HCT116 (cell line): ENCODE data around the gene PRUNE1. TPM values are rescaled to one million over a fixed set of nuclear protein-coding genes. Genes with fewer than 3 reads are reported as not detected.

Experiments
- ATAC-seq: fragments of 200-7000 bp; cut with Tn5 transposase; 2 replicates; pipeline ENCODE4 v1.9.1; 2020; ENCODE audit warnings: mild to moderate bottlenecking, moderate library complexity
- BruUV-seq: library from RNA; stranded (reverse); fragments of 400-500 nt; replicated peaks from 2 replicates; lab custom pipeline; 2021; lab: Mats Ljungman, UMichigan
- CTCF ChIA-PET: fragments of 300-600 bp; sonication (Branson Sonifier 250); formaldehyde crosslinking; loops from one replicate; lab custom pipeline; 2021; ENCODE audit warnings: antibody characterized with exemption; lab: Charles Lee
- POLR2A ChIA-PET: fragments of 300-600, 350-600 bp; sonication (Branson Sonifier 250); formaldehyde crosslinking; loops from one replicate; lab custom pipeline; 2021; ENCODE audit warnings: antibody characterized with exemption; lab: Charles Lee
- RAD21 ChIA-PET, 2 experiments: fragments of 300-600 bp; sonication (Branson Sonifier 250); formaldehyde crosslinking; loops; one replicate each; lab custom pipeline; 2023; ENCODE audit warnings: low total read pairs in 2 of 2; ENCODE audit not compliant: uncharacterized antibody in 2 of 2, unreplicated experiment in 2 of 2, low non-redundant PET in 1 of 2; lab: Charles Lee
- DNase-seq: peaks from one replicate; pipeline ENCODE4 v3.0.0-alpha.2; 2010; ENCODE audit warnings: low read depth, low spot score
- H2AFZ ChIP-seq: fragments of 200-600 bp; shearing (Covaris generic), sonication (generic); 2 replicates; pipeline ENCODE4 v1.6.1; 2017; ENCODE audit warnings: low read depth, mixed run types, mixed read lengths, antibody characterized with exemption, low read length; ENCODE audit not compliant: poor library complexity, severe bottlenecking
- H3K27ac ChIP-seq: 2 replicates; pipeline ENCODE4 v1.5.1; 2012; ENCODE audit warnings: low read depth, low read length
- H3K27me3 ChIP-seq: fragments of 200-600 bp; sonication (generic); 2 replicates; pipeline ENCODE4 v1.6.1; 2016; ENCODE audit warnings: mixed run types, low read length, mixed read lengths; ENCODE audit not compliant: insufficient read depth
- H3K36me3 ChIP-seq, 2 experiments: fragments of 200-500 bp in 1 of 2; fragments of 200-600 bp in 1 of 2; sonication (Bioruptor generic) in 1 of 2; sonication (generic) in 1 of 2; 2 replicates each; pipeline versions ENCODE4 v1.5.1 to v1.6.1; 2014 to 2016; ENCODE audit warnings: low read length in 2 of 2, inconsistent platforms in 1 of 2, mixed read lengths in 1 of 2, mixed run types in 1 of 2; ENCODE audit not compliant: insufficient read depth in 2 of 2, control insufficient read depth in 1 of 2
- H3K4me1 ChIP-seq, 2 experiments: fragments of 200-600 bp in 1 of 2; sonication (generic) in 1 of 2; 2 replicates each; pipeline versions ENCODE4 v1.5.1 to v1.6.1; 2012 to 2017; ENCODE audit warnings: low read length in 2 of 2, inconsistent platforms in 1 of 2, mild to moderate bottlenecking in 1 of 2, mixed read lengths in 1 of 2, mixed run types in 1 of 2, moderate library complexity in 1 of 2; ENCODE audit not compliant: insufficient read depth in 2 of 2, control insufficient read depth in 1 of 2
- H3K4me2 ChIP-seq: fragments of 200-600 bp; sonication (generic); 2 replicates; pipeline ENCODE4 v1.6.1; 2017; ENCODE audit warnings: mixed run types, low read length, mixed read lengths
- H3K4me3 ChIP-seq, 2 experiments: fragments of 200-600 bp in 1 of 2; sonication (generic) in 1 of 2; replicated peaks in 1 of 2; 2 replicates each; pipeline ENCODE4 v1.5.1; 2011 to 2016; ENCODE audit warnings: low read length in 2 of 2, control low read depth in 1 of 2, low read depth in 1 of 2, mild to moderate bottlenecking in 1 of 2, mixed read lengths in 1 of 2, mixed run types in 1 of 2
- H3K79me2 ChIP-seq: fragments of 200-600 bp; sonication (generic); 2 replicates; pipeline ENCODE4 v1.6.1; 2017; ENCODE audit warnings: mild to moderate bottlenecking, mixed run types, low read length, moderate library complexity, mixed read lengths; ENCODE audit not compliant: insufficient read depth
- H3K9ac ChIP-seq: fragments of 200-600 bp; sonication (generic); 2 replicates; pipeline ENCODE4 v1.6.1; 2016; ENCODE audit warnings: low read length, mixed read lengths
- H3K9me2 ChIP-seq: fragments of 200-600 bp; sonication (generic), shearing (Covaris generic); 2 replicates; pipeline ENCODE4 v1.6.1; 2017; ENCODE audit warnings: mixed run types, mild to moderate bottlenecking, moderate library complexity; ENCODE audit not compliant: insufficient read depth
- H3K9me3 ChIP-seq, 2 experiments: fragments of 200-500 bp in 1 of 2; fragments of 200-600 bp in 1 of 2; sonication (Bioruptor generic) in 1 of 2; sonication (generic) in 1 of 2; 2 replicates each; pipeline ENCODE4 v1.6.1; 2014 to 2017; ENCODE audit warnings: low read length in 2 of 2, mixed read lengths in 2 of 2, inconsistent platforms in 1 of 2, low read depth in 1 of 2, mild to moderate bottlenecking in 1 of 2, mixed run types in 1 of 2, moderate library complexity in 1 of 2; ENCODE audit not compliant: control insufficient read depth in 1 of 2, insufficient read depth in 1 of 2
- H4K20me1 ChIP-seq: fragments of 200-600 bp; sonication (generic), shearing (Covaris generic); 2 replicates; pipeline ENCODE4 v1.6.1; 2017; ENCODE audit warnings: mixed run types, mild to moderate bottlenecking, moderate library complexity; ENCODE audit not compliant: insufficient read depth
- ATF3 ChIP-seq: IDR thresholded peaks from 2 replicates; pipeline ENCODE4 v1.6.1; 2012
- CEBPB ChIP-seq: IDR thresholded peaks from 2 replicates; pipeline ENCODE4 v1.6.1; 2012; ENCODE audit warnings: low read depth
- CTCF ChIP-seq, 3 experiments: fragments of 200-600 bp in 1 of 3; sonication (generic) in 1 of 3; IDR thresholded peaks in 2 of 3; conservative IDR thresholded peaks in 1 of 3; 2 replicates each; pipeline ENCODE4 v1.5.1; 2012 to 2017; ENCODE audit warnings: low read depth in 2 of 3, low read length in 2 of 3, antibody characterized with exemption in 1 of 3, borderline replicate concordance in 1 of 3, control low read depth in 1 of 3, mild to moderate bottlenecking in 1 of 3, mixed read lengths in 1 of 3, mixed run types in 1 of 3, moderate library complexity in 1 of 3; ENCODE audit not compliant: insufficient read depth in 1 of 3
- EGR1 ChIP-seq: IDR thresholded peaks from 2 replicates; pipeline ENCODE4 v1.6.1; 2012; ENCODE audit warnings: low read depth
- ELF1 ChIP-seq: IDR thresholded peaks from 2 replicates; pipeline ENCODE4 v1.6.1; 2012; ENCODE audit warnings: low read depth, borderline replicate concordance
- EZH2 ChIP-seq: fragments of 200-600 bp; sonication (generic); IDR thresholded peaks from 2 replicates; pipeline ENCODE4 v1.6.1; 2017; ENCODE audit warnings: antibody characterized with exemption, mixed run types
- FOSL1 ChIP-seq: IDR thresholded peaks from 2 replicates; pipeline ENCODE4 v1.6.1; 2012; ENCODE audit warnings: low read depth
- JUND ChIP-seq: IDR thresholded peaks from 2 replicates; pipeline ENCODE4 v1.6.1; 2012
- MAX ChIP-seq: IDR thresholded peaks from 2 replicates; pipeline ENCODE4 v1.6.1; 2012
- POLR2A ChIP-seq: IDR thresholded peaks from 2 replicates; pipeline ENCODE4 v1.7.0; 2011; ENCODE audit warnings: borderline replicate concordance; ENCODE audit not compliant: insufficient read depth, insufficient read length; ENCODE audit errors: extremely low read depth
- POLR2AphosphoS5 ChIP-seq: IDR thresholded peaks from 2 replicates; pipeline ENCODE4 v1.6.1; 2011; ENCODE audit warnings: mild to moderate bottlenecking, low read depth, low read length, moderate library complexity
- SIN3A ChIP-seq: IDR thresholded peaks from 2 replicates; pipeline ENCODE4 v1.6.1; 2012; ENCODE audit warnings: low read depth
- SRF ChIP-seq: IDR thresholded peaks from 2 replicates; pipeline ENCODE4 v1.6.1; 2012; ENCODE audit warnings: low read depth
- YY1 ChIP-seq: IDR thresholded peaks from 2 replicates; pipeline ENCODE4 v1.6.1; 2011; ENCODE audit warnings: low read length, low read depth, moderate library complexity, mild to moderate bottlenecking; ENCODE audit not compliant: insufficient replicate concordance; ENCODE audit errors: extremely low read depth
- ZNF274 ChIP-seq: fragments of 200-500 bp; sonication (Bioruptor generic); IDR thresholded peaks from 2 replicates; pipeline ENCODE4 v1.6.1; 2014; ENCODE audit warnings: mild to moderate bottlenecking, low read depth, low read length, inconsistent platforms
- intact Hi-C: fragments of 100-400 bp; cut with micrococcal nuclease; formaldehyde crosslinking; loops from 2 replicates; pipeline ENCODE4 v1.10.0; 2022
- total RNA-seq: library from RNA; stranded (reverse); gene quantifications from one replicate; pipeline ENCODE4 v1.2.1, GENCODE V29; 2021; ENCODE audit not compliant: unreplicated experiment

PRUNE1 gene
- total RNA-seq, 1 experiment from 2014 or later = 20.2 TPM

DNA sequence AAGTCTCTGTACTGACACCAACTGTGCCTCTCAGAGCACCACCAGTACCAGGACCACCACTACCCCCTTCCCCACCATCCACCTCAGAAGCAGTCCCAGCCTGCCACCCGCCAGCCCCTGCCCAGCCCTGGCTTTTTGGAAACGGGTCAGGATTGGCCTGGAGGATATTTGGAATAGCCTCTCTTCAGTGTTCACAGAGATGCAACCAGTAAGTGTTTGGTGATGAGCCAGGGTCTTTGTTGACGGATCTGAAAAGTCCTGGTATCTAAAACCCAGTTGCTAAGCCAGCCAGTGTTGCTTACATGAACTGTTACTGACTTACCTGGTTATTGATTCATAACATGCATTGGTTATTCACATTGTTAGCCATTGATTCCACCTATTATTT is 40.4 kb downstream of the PRUNE1 start (continued):
- no peak for TF ChIP-seq YY1
- TF ChIP-seq CEBPB = no peak
- no peak for TF ChIP-seq SRF
- TF ChIP-seq, all 23 proteins: peak for 0

- H3K9me3 ChIP-seq = no peaks in the 10 kb centered on the region
- no peak overlapping the region for H3K27ac ChIP-seq
- ChIA-PET CTCF (no interaction called here), POLR2A (no interaction called here), RAD21 (no interaction called here)
- no peak overlapping the region for H3K9ac ChIP-seq
- H3K36me3 ChIP-seq = peaks cover 11 to 24% of the 10 kb centered on the region in 2 experiments; a peak in 3 of 4 replicates
- ATAC-seq (no peak), DNase-seq (no peak)
- H3K27me3 ChIP-seq = no peaks in the 10 kb centered on the region
- H3K4me1 ChIP-seq = no peaks in the 10 kb centered on the region
- H2AFZ ChIP-seq = no peak overlapping the region
- TF ChIP-seq ZNF274 (no peak), POLR2AphosphoS5 (0 out of 2 replicates have a peak, but pooled peaks have one; percentile 10)
- intact Hi-C loops = no loop called here
- H3K9me2 ChIP-seq = no peaks in the 10 kb centered on the region
- no TSS peak for BruUV-seq
- no peaks in the 10 kb centered on the region for H3K79me2 ChIP-seq
- H3K4me2 ChIP-seq = no peak overlapping the region
- no peak overlapping the region for H3K4me3 ChIP-seq
- no peaks in the 10 kb centered on the region for H4K20me1 ChIP-seq
These were observed 41.2 kb downstream of the PRUNE1 start for GRCh38 chr1:151049458-151049857.

- Histone ChIP-seq H3K79me2 (peaks cover 4% of the 10 kb centered on the region; the same call in 1 of the 2 replicates), H3K4me3 (no peak overlapping the region), H3K4me1 (no peaks in the 10 kb centered on the region; a peak in 1 of 4 replicates), H2AFZ (no peak overlapping the region), H3K4me2 (no peak overlapping the region), H3K36me3 (peaks cover 16 to 31% of the 10 kb centered on the region in 2 experiments), H3K27me3 (no peaks in the 10 kb centered on the region), H3K9me2 (no peaks in the 10 kb centered on the region), H4K20me1 (no peaks in the 10 kb centered on the region), H3K27ac (no peak overlapping the region), H3K9me3 (no peaks in the 10 kb centered on the region), H3K9ac (no peak overlapping the region)
- ATAC-seq (no peak), DNase-seq (no peak)
- RAD21 ChIA-PET = no interaction called here
- TF ChIP-seq EZH2 (no peak), ATF3 (no peak), CTCF (IDR thresholded peaks at IDR 0.05 in 2 of 3, conservative IDR thresholded peaks at IDR 0.05 in 1 of 3; ENCODE audit: borderline replicate concordance in 1 of 3, insufficient read depth in 1 of 3, low read depth in 2 of 3, low read length in 2 of 3) (no peak), MAX (no peak), ELF1 (no peak), JUND (no peak), POLR2A (no peak), FOSL1 (no peak), ZNF274 (no peak), SIN3A (no peak), EGR1 (no peak), SRF (no peak)
- BruUV-seq = no TSS peak
- CTCF ChIA-PET = no interaction called here
- intact Hi-C loops = no loop called here
- POLR2A ChIA-PET = no interaction called here
These were observed 41.9 kb downstream of the PRUNE1 start for GRCh38 chr1:151050051-151050688.
